Calu3 (cell line): ENCODE data around the gene KHK. TPM values are rescaled to one million over a fixed set of nuclear protein-coding genes. Genes with fewer than 3 reads are reported as not detected.
A peak's percentile ranks its signal among the peaks of the same experiment; 100 is the strongest.
"Not testable (repeated sequence)": the region's sequence is repeated elsewhere in the genome, so short reads cannot be mapped to it uniquely, and the experiment has no call there.

Source experiments
- BruUV-seq: library from RNA; stranded (reverse); fragments of 400-500 nt; replicated peaks from 2 replicates; lab custom pipeline; 2021; lab: Mats Ljungman, UMichigan
- CTCF ChIA-PET: fragments of 300-600 bp; sonication (Branson Sonifier 250); formaldehyde crosslinking; loops from one replicate; lab custom pipeline; 2022; ENCODE audit warnings: antibody characterized with exemption; lab: Charles Lee
- DNase-seq: peaks from one replicate; pipeline ENCODE4 v3.0.0; 2022
- H3K27ac Mint-ChIP-seq: one replicate; pipeline ENCODE4 v1.8.0; 2022; ENCODE audit warnings: mixed read lengths; ENCODE audit not compliant: unreplicated experiment
- H3K27me3 Mint-ChIP-seq: one replicate; pipeline ENCODE4 v1.8.0; 2022; ENCODE audit warnings: mixed read lengths; ENCODE audit not compliant: unreplicated experiment
- H3K36me3 Mint-ChIP-seq: one replicate; pipeline ENCODE4 v1.8.0; 2022; ENCODE audit warnings: mild to moderate bottlenecking, moderate library complexity, mixed read lengths; ENCODE audit not compliant: insufficient read depth, unreplicated experiment
- H3K4me1 Mint-ChIP-seq: one replicate; pipeline ENCODE4 v1.8.0; 2022; ENCODE audit warnings: mild to moderate bottlenecking, low read depth, mixed read lengths; ENCODE audit not compliant: unreplicated experiment
- H3K4me3 Mint-ChIP-seq: one replicate; pipeline ENCODE4 v1.8.0; 2022; ENCODE audit warnings: mild to moderate bottlenecking, low read depth, moderate library complexity, mixed read lengths; ENCODE audit not compliant: unreplicated experiment
- H3K9me3 Mint-ChIP-seq: one replicate; pipeline ENCODE4 v1.8.0; 2022; ENCODE audit warnings: low read depth, mixed read lengths; ENCODE audit not compliant: unreplicated experiment
- intact Hi-C: fragments of 100-400 bp; cut with micrococcal nuclease; formaldehyde crosslinking; loops from one replicate; pipeline ENCODE4 v1.10.0; 2022; ENCODE audit not compliant: unreplicated experiment
- total RNA-seq: library from RNA; stranded (reverse); gene quantifications from 2 replicates; pipeline ENCODE4 v1.2.3, GENCODE V29; 2022
- TF ChIP-seq, protein P1 (sequence below): fragments of 200-600 bp; IDR thresholded peaks from one replicate; pipeline ENCODE4 v1.8.0; 2022; ENCODE audit warnings: antibody characterized with exemption; ENCODE audit not compliant: unreplicated experiment

The KHK gene
- total RNA-seq, 1 experiment from 2014 or later = 4.2 TPM

DNA sequence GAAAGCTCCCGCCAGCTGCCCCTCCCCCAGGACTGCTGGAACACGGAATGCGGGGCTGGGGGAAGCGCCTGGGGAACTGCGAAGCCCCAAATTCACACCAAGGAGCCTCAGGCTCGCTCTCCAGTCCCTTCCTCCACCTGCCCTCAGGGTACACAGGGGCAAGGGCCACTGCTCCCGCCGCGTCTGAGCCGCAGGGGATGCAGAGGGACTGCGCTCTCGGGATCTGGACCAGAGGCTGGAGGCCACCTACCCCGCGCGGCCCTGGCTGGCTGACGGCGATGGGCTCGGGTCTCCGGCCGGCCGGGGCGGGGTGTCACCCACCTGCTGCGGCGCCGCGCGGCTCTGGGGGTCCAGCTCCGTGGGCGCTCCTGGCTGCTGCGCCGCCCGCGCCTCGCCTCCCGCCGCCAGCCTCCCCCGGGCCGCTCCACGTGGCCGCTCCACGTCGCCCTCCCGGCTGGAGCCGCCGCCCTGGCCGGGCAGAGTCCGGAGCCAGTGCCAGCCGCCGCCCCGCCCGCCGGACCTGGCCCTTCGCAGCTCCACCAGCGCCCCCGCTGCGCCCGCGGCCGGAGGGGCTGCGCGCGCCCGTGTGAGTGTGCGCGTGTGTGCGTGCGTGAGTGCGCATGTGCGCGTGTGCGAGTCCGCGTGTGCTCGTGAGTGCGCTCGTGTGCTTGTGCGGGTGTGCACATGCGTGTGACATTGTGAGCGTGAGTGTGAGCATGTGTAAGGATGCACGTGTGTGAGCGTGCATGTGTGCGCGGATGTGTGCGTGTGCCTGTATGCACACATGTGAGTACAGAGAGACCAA is 32.2 kb downstream of the KHK start, which contains the start of gene CGREF1:
CGREF1 (minus strand) TSS at position 604 of the 805 bp plus-strand sequence. CDS start 14,762 bp downstream, outside the sequence.
- no peaks in the 10 kb centered on the region for H3K4me1 Mint-ChIP-seq
- peaks cover 50% of the 10 kb centered on the region for H3K27me3 Mint-ChIP-seq
- no peaks in the 10 kb centered on the region for H3K9me3 Mint-ChIP-seq
- H3K4me3 Mint-ChIP-seq = peak within 1 kb of the TSS; percentile 73
- DNase-seq = peak; percentile 31
- peaks cover 19% of the 10 kb centered on the region for H3K36me3 Mint-ChIP-seq
- intact Hi-C loops = no loop called here
- TF ChIP-seq, protein P1, sequence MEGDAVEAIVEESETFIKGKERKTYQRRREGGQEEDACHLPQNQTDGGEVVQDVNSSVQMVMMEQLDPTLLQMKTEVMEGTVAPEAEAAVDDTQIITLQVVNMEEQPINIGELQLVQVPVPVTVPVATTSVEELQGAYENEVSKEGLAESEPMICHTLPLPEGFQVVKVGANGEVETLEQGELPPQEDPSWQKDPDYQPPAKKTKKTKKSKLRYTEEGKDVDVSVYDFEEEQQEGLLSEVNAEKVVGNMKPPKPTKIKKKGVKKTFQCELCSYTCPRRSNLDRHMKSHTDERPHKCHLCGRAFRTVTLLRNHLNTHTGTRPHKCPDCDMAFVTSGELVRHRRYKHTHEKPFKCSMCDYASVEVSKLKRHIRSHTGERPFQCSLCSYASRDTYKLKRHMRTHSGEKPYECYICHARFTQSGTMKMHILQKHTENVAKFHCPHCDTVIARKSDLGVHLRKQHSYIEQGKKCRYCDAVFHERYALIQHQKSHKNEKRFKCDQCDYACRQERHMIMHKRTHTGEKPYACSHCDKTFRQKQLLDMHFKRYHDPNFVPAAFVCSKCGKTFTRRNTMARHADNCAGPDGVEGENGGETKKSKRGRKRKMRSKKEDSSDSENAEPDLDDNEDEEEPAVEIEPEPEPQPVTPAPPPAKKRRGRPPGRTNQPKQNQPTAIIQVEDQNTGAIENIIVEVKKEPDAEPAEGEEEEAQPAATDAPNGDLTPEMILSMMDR = no peak
- no TSS peak for BruUV-seq
- H3K27ac Mint-ChIP-seq = no peak within 1 kb of the TSS
- CTCF ChIA-PET = no interaction called here

DNA sequence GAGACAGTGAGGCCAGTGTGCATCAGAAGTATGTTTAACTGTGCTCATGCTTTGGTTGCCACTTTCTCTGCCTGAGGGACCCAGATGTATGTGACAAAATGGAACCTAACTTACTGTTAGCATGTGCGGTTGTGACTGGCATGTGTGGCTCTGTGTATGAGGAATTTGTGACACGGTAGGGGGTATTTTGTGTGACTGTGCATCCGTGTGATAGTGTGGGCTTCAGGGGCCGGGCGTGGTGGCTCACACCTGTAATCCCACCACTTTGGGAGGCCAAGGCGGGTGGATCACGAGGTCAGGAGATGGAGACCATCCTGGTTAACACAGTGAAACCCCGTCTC is 32.7 kb downstream of the KHK start:
- H3K4me1 Mint-ChIP-seq, H3K9me3 Mint-ChIP-seq, DNase-seq, H3K27ac Mint-ChIP-seq, intact Hi-C loops, BruUV-seq, CTCF ChIA-PET: not testable (repeated sequence)
- peaks cover 24% of the 10 kb centered on the region for H3K36me3 Mint-ChIP-seq
- peaks cover 50% of the 10 kb centered on the region for H3K27me3 Mint-ChIP-seq
- H3K4me3 Mint-ChIP-seq = peak overlapping the region; percentile 73

DNA sequence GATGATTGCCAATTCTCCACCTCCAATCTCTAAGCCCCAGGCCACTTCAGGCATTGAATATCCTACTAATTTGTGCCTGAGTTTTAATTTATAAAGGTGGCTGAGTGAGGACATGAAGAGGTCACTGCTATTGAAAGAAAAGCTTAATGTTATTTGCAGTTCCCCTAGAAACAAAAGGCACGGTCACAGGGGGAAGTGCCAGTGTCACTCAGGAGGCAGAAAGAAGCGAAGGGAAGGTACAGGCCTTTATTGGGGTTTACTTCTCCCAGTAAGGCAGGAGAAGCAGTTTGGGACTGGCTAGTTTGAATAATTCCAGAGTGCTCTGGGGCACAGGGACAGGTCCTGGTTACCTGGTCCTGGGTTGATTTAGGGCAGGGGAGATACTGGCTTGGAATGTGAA is 35.3 kb downstream of the KHK start:
- no peak overlapping the region for H3K4me3 Mint-ChIP-seq
- DNase-seq = no peak
- H3K27me3 Mint-ChIP-seq = peaks cover 50% of the 10 kb centered on the region
- H3K27ac Mint-ChIP-seq = no peak overlapping the region
- no TSS peak for BruUV-seq
- peaks cover 8% of the 10 kb centered on the region for H3K4me1 Mint-ChIP-seq
- intact Hi-C loops = no loop called here
- TF ChIP-seq, protein P1 = no peak
- peaks cover 22% of the 10 kb centered on the region for H3K36me3 Mint-ChIP-seq
- CTCF ChIA-PET = no interaction called here
- H3K9me3 Mint-ChIP-seq = no peaks in the 10 kb centered on the region

DNA sequence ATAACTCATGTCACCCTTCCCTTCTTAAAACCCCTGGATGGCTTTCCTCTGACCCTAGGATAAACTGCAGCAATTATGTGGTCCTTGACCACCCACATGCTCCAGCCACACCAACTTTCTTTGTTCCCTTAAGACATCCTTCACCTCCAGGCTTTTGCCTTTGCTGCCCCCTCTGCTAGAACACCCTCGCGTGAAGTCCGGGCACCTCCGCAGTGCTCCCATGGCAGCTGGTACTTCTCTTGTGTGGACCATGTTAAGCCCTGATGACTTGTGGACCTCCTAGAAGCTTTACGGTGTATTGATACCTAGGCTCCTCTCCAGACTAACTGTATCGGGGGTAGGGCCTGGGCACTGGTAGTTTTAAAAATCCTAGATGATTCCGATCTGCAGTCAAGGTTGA is 36.2 kb downstream of the KHK start:
- peaks cover 50% of the 10 kb centered on the region for H3K27me3 Mint-ChIP-seq
- CTCF ChIA-PET = interaction anchor here (1.2 kb wide), 1 partner anchor 69 kb away, joined by 3 read pairs; no protein-coding TSS in a partner anchor
- intact Hi-C loops = no loop called here
- no peaks in the 10 kb centered on the region for H3K9me3 Mint-ChIP-seq
- TF ChIP-seq, protein P1 = no peak
- no peak for DNase-seq
- H3K36me3 Mint-ChIP-seq = peaks cover 20% of the 10 kb centered on the region
- BruUV-seq = no TSS peak
- peaks cover 8% of the 10 kb centered on the region for H3K4me1 Mint-ChIP-seq
- H3K4me3 Mint-ChIP-seq = peak overlapping the region; percentile 77
- no peak overlapping the region for H3K27ac Mint-ChIP-seq
